NCI-H460 (cell line): ENCODE measurements around the gene B9D1. TPM values are rescaled to one million over a fixed set of nuclear protein-coding genes. Genes with fewer than 3 reads are reported as not detected.

Experiments
- DNase-seq: peaks from one replicate; pipeline ENCODE4 v3.0.0-alpha.2; 2016; ENCODE audit warnings: low read depth; ENCODE audit errors: extremely low read depth
- polyA plus RNA-seq: library from polyadenylated mRNA; depleted of rRNA; stranded (reverse); fragments of >200 nt; gene quantifications from 2 replicates; pipeline ENCODE4 v1.2.3, GENCODE V29; 2014; cell fraction: nucleus; rRNA removed
- total RNA-seq: library from RNA; depleted of rRNA; stranded (reverse); fragments of >200 nt; shearing (Covaris generic); gene quantifications from 2 replicates; pipeline ENCODE4 v1.2.3, GENCODE V29; 2014; rRNA removed

The B9D1 gene
- 20.2 and 20.6 TPM in 2 replicates for total RNA-seq
- polyA plus RNA-seq = 54.0 and 57.1 TPM in 2 replicates

DNA sequence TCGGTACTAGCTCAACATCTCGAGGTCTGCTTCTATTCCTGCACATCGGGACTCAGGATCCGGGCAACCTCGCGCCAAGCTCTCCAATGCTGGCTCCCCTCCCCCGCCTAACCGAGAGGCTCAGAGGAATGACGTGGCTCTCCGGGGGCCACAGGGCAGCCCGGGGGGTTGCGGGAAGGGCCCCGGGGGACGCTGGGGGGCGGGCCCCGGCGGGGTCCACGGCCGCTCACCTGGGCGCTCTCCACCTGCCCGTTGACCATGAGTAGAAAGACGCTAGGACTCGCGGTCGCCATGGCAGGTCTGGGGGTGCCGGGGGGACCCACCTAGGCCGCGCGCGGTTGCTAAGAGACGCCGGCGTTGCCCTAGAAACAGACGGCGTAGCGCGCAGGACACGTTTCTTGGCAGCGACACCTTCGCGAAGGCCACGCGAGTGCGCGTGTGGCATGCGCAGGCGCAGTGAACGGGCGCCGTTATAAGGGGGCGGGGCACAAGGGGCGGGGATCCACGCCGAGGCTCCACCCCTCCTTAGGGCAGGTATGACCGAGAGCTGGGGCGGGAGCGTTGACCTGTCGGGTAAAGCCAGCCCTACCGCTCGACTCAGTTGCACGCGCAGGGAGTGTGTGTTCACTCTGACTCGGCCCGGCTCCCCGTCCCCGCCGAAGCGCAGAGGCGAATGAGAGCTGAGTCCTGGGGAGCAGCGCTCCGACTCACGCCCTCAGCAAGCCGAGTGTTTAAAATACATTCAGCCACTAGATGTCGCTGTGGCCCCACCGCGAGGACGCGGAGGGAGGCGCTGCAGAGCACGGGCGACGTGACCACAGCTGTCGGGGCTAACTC lies at the start of gene B9D1:
TSS of gene B9D1 (minus strand) at position 447 of the 837 bp plus-strand sequence. CDS start at position 293, 154 bp downstream.
- DNase-seq = peak; percentile 90

DNA sequence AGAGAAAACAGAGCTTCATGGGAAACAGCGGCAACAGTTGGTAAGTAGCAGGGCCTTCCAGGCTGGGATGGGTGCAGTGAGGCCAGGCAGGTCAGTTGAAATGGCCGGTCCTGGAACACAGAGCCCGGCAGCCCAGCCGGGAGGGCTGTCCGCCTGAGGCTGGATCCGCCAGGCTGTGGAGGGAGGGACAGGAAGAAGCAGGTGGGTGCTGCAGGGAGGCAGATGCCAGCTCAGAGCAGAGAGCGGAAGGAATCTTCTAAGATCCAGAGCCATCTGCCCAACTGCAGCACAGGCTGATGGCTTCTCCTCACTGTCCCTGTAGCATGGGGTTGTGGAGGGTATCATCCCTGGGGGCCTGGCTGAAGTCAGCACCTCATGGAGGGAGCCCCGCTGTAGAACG lies 49.1 kb upstream of the B9D1 start:
- no peak for DNase-seq

DNA sequence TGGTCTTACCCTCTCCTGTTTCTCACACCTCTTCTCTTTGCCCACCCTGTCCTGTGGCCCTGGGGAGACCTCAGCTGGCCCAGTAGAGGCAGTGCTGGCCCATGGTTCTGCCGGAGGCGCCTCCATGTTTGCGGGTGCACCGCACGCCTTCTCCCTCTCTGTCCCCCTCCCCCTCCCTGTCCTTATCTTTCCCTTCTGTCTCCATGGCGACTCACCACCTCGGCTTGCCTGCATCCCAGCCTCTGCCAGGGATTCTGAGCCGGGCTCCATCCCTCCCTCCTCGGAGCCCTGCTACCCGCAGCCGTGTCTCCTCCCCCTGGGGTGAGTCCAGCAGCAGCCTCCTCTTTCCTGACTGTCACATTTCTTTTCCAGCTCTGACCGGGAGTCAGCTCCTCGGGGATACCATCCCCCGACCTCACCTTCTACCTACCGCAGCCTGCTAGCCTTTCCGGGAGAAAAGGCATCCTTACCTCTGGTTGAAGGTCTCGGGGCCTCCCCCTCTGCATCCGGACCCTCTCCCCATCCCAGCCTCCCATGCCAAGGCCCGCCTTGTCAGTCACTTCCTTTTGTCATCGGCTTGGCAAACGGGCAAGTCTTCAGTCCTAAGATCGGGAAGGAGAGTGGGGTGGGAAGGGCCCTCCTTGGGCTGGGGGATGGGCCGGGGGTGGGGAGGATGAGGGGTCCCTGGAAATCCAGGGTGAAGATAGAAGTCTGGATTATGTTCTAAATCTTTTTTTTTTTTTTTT lies 48.5 kb upstream of the B9D1 start, which contains the start of gene RNF112:
TSS of gene RNF112 (plus strand) at position 358 of the 746 bp plus-strand sequence. CDS start at position 535, 177 bp downstream.
- DNase-seq = no peak

DNA sequence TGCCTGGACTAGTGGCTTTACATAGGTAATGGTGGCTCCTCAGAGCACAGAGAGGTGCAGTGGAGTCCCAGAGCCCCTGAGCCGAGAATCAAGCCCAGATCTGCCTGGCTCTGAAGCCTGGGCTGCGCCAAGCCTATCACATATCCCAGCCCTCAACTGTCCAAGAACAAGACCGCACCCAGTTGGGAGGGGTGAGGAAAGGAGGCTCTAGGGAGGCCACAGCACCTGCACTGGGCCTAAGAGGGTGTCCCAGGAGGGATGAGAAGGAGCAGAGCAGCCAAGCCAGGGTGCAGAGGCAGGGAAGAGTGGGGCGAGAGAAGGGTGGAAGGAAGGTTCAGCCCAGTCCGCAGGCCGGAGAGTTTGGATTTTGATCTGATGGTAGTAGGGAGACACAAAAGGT lies 47.6 kb upstream of the B9D1 start:
- DNase-seq = no peak

DNA sequence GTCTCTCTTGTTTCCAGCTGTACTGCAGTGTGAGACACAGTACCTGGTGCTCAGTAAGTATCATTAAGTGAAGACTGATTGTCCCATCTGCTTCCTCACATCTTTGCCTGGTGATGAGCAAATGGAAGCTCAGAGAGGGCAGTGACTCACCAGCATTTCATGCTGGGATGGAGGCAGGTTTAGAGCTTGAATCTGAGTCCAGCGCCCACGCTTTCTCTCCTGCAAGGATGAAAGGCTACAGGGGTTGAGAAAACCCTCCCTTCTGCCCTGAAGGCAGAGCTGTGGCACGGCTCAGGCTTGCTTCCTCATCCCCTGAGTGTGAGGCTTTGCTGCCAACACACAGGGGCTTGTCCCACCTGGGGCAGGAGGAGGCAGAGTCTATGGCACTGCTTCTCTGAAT lies 47.0 kb upstream of the B9D1 start:
- DNase-seq = no peak

DNA sequence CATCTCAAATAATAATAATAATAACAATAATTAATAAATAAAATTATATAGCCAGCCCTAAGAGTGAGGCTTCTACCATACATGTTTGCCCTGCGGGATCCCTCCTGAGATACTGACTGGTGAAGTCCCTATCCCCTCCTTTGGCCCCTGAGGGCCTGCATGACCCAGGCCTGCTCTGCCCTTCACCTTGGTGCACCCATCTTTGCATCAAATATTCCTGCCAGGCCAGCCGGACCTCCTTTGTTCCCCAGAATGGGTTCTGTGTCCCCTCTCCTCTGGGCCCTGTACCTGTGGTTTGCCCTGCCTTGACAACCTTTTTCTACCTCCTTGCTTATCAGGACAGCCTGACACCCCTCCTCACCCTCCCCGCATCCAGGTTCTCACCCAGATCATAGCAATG lies 46.5 kb upstream of the B9D1 start:
- DNase-seq = no peak

GRCh38 chr17:19408346-19408710 lies 45.8 kb upstream of the B9D1 start:
- DNase-seq = no peak

GRCh38 chr17:19407601-19408345 lies 45.2 kb upstream of the B9D1 start:
- no peak for DNase-seq

DNA sequence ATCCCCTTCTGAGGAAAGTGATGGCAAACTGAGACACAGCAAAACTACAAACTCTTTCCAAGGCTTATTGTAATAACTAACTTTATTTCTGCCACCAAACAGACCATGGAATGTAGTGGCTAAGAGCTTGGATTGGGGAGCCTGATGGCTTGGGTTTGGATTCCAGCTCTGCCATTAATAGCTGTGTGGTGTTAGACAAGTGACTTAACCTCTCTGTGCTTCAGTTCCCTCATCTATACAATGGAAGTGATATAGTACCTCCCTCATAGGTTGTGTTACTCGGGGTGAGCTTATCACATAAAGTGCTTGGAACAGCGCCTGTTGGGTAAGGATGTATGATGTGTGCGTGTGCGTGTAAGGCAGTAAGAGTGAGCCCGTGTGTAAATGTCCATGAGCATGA lies 42.6 kb upstream of the B9D1 start:
- no peak for DNase-seq

DNA sequence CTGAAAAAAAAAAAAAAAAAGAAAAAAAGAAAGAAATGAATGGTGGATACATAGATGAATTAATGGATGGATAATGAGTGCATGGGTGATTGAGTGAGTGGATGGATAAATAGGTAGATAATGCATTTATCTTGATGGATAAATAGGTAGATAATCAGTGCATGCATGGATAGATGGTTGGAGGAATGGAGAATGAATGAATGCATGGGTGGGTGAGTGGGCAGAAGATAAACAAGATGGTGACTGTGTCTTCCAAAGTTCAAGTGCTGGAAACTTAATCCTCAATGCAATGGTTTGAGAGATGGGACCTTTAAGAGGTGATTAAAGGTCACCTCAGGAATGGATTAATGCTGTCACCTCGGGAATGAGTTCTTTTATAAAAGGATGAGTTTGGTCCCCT lies 41.7 kb upstream of the B9D1 start:
- no peak for DNase-seq

- DNase-seq = no peak
These were observed 40.5 kb upstream of the B9D1 start for GRCh38 chr17:19403021-19403420.

DNA sequence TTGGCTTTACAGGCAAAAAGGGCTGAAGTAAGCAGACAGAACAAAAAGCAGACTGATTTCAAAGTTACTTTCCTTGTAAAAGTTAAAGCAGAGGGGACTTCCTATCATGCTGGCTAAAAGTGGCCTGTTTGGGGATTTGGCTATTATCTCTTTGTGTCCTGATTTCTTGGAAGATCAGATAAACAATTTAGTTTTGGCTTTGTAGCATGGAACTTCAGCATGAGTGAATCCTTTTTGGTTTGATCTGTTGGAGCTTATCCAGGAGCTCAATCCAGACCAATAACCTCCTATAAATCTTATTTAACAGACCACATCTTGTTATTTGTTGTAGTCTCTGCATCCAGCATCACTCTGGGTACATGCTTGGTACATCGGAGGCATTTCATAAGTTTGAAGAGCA lies 39.6 kb upstream of the B9D1 start:
- no peak for DNase-seq

DNA sequence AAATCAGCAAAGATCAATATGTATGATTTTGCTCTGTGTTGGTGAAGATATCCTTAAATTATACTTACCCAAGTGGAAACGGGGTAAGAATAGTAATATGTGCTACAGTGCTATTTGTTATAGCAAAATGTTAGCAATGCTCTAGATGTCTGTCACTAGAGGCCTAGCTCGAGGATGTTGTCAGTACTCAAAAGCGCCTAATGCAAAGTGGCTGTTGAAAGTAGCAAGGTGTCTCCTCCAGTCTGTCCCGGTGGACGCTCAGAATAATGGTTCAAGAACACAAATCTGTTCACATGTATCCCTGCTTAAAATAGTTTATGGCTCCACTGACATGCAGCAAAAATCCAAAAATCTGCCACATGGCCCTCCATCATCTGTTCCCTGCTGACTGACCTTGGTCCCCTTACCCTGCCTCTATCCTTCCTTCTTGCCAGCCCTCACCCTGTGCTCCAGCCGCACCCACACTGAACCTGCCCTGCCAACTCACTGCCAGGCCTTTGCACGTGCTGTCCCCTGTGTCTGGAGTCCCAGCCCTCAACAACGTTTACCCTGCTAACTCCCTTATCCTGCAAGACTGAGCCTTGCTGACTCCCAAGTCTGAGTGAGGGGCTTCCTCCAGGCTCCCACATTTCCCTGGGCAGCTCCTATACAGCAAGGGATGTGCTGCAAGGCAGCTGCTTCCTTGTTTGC lies 38.9 kb upstream of the B9D1 start:
- no peak for DNase-seq

DNA sequence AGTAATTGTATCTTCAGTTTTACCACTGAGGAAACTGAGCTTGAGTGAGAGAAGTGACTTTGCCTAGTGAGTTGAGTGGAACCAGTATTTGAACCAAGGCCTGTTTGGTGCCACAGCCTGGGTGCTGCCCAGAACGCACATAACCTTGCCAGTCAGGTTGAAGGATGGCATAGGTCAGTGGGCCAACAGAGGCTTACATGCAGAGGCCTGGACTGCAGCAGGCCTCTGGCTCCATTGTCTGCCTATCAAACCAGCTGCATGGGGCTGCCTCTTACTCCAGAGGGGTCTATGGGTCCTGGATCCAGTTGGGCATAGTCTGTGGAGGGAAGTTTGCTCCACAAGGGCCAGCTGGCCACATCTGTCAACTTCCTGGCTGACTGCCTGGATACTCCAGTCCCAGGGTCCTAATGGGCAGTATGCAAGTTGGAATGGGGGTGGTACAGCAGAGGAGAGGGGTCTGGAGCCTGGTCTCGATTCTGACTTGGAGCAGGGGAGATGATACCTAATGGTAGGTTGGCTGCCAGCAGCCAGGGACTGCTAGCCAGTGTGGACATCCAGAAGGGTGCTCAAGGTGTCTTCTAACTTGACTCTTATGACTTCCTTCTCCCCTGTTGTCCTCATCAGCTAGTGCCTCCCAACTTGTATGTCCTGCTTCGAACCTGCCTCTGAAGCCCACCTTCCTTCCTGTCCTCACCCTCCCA lies 37.4 kb upstream of the B9D1 start:
- DNase-seq = no peak

DNA sequence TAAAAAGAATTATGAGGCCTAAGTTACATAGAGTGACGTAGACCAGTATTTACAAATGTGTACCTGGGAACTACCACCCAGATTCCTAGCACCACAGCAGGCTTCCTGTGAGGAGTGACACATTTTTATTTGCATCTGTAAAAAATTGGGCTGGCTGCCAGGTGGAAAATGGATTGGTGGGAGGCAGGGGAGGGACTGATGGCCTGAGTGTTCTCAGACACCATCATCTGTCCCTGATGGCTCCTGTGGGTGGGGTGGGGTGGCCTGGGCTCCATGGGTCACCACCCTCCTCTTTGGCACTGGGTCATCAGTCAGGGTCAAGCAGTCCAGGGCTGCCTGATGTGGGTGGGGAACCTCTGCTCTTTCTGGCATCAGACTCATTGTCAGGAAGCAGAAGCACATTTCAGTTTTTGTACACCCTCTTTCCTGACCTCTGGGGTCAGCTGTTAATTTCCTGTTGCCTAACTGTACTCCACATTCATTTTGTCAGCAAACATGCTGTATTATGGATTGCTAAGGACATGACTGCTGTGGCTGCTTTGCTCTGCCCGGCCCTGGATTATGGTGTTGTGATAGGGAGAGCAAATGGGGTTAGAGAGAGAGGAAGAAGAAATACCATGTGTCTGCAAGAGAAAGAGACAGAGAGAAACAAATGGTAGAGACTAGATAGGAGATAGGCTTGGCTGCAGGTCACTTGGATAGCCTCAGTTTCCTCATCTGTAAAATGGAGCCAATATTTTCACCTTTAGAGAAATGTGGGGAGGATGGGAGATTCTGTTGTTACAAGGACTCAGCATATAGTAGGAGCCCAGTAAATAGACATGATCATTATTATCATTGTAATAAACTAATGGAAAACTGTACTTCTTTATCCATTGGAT lies 36.0 kb upstream of the B9D1 start:
- DNase-seq = no peak

- no peak for DNase-seq
These were observed 35.1 kb upstream of the B9D1 start for GRCh38 chr17:19397556-19398041.

DNA sequence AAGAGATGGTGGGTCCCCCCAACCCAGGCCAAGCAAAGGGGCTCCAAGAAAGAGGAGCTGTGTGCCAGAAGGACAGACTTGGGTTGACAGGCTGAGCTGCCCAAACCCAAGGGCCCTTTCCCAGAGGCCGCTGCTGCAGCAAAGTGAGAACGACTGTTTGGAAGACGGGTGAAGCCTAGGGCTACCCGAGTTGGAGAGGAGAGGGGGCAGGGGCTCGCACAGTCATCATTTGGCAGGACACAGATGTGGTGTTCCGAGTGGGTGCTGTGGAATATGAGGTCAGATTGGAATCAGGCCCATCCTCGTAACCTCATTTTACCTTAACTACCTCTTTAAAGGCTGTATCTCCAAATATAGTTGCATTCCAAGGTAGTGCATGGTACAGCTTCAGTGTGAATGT lies 29.8 kb upstream of the B9D1 start:
- no peak for DNase-seq

- no peak for DNase-seq
These were observed 28.9 kb upstream of the B9D1 start for GRCh38 chr17:19391432-19391831.

- no peak for DNase-seq
These were observed 28.4 kb upstream of the B9D1 start for GRCh38 chr17:19390951-19391350.
